ENCODE measurements around the gene MAPK1. TPM values are rescaled to one million over a fixed set of nuclear protein-coding genes. Genes with fewer than 3 reads are reported as not detected.
"Not testable (repeated sequence)": the region's sequence is repeated elsewhere in the genome, so short reads cannot be mapped to it uniquely, and the experiment has no call there.

MAPK1 gene
- total RNA-seq, 6 experiments from 2014 or later = 140 to 178 (median 160) TPM

- Mint-ChIP-seq H3K36me3 (ENCODE audit: low read depth) (peaks cover 61% of the 10 kb centered on the region), H3K9me3 (no peaks in the 10 kb centered on the region), H3K27me3 (ENCODE audit: insufficient read depth) (no peaks in the 10 kb centered on the region), H3K4me3 (no peak overlapping the region), H3K27ac (0 out of 2 replicates have a peak overlapping the region, but pooled peaks have one; percentile 1), H3K4me1 (ENCODE audit: low read depth) (peaks cover 24% of the 10 kb centered on the region)
- TF ChIP-seq, protein P1, sequence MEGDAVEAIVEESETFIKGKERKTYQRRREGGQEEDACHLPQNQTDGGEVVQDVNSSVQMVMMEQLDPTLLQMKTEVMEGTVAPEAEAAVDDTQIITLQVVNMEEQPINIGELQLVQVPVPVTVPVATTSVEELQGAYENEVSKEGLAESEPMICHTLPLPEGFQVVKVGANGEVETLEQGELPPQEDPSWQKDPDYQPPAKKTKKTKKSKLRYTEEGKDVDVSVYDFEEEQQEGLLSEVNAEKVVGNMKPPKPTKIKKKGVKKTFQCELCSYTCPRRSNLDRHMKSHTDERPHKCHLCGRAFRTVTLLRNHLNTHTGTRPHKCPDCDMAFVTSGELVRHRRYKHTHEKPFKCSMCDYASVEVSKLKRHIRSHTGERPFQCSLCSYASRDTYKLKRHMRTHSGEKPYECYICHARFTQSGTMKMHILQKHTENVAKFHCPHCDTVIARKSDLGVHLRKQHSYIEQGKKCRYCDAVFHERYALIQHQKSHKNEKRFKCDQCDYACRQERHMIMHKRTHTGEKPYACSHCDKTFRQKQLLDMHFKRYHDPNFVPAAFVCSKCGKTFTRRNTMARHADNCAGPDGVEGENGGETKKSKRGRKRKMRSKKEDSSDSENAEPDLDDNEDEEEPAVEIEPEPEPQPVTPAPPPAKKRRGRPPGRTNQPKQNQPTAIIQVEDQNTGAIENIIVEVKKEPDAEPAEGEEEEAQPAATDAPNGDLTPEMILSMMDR (IDR thresholded peaks at IDR 0.05) = no peak
- no peak for DNase-seq
These were observed 65.4 kb downstream of the MAPK1 start for GRCh38 chr22:21802056-21802455.

DNA sequence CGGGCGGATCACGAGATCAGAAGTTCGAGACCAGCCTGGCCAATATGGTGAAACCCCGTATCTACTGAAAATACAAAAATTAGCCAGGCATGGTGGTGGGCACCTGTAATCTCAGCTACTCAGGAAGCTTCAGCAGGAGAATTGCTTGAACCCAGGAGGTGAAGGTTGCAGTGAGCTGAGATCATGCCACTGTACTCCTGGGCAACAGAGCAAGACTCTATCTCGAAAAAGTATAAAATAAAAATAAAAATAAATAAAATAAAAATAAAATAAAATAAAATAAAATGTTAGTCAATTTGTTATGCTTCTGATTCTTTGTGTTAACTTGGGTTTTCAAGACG is 66.2 kb downstream of the MAPK1 start:
- Mint-ChIP-seq H3K36me3 (ENCODE audit: low read depth) (peaks cover 56% of the 10 kb centered on the region), H3K4me1 (ENCODE audit: low read depth) (peaks cover 24% of the 10 kb centered on the region)
- DNase-seq; H3K4me3 Mint-ChIP-seq; H3K27me3 Mint-ChIP-seq (ENCODE audit: insufficient read depth); H3K9me3 Mint-ChIP-seq; H3K27ac Mint-ChIP-seq: not testable (repeated sequence)

GRCh38 chr22:21800552-21801303 is 66.7 kb downstream of the MAPK1 start:
- Mint-ChIP-seq H3K4me3 (no peak overlapping the region), H3K9me3 (no peaks in the 10 kb centered on the region), H3K27me3 (ENCODE audit: insufficient read depth) (no peaks in the 10 kb centered on the region), H3K27ac (no peak overlapping the region), H3K4me1 (ENCODE audit: low read depth) (peaks cover 24% of the 10 kb centered on the region), H3K36me3 (ENCODE audit: low read depth) (peaks cover 52% of the 10 kb centered on the region)
- TF ChIP-seq, protein P1 (IDR thresholded peaks at IDR 0.05) = no peak
- DNase-seq = no peak

DNA sequence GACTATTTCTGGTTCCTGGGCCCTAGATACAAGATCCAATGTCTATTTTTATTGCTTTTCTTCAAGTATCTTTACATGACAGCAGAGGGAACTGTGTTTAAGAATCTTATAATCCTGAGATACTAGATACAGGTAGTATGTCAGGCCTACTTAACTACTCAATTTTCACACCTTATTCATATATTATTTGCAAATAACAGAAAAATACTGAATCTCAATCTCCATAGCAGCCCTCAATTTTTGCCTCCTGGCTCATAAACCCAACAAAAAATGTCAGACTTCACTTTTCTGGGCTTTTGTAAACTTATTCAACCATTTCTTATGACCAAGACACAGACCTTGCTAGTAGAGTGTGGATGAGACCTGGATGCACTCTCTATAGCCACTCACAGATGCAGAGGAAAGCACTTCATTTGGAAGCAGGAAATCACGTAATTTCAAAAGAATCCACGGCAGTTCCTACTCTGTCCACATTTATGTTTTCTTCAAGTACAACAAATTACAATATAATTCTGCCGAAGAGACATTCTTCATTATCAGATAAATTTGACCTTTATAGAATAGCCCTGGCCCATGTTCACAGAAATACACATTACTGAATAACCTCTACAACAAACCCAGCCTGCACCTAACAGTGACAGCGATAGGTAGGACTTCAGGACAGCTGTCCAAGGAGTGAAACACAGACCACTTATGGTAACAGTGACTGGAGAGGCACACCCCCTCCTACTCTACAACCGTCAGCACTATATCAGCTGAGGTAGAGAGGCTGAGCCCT is 69.8 kb downstream of the MAPK1 start:
- no peak for DNase-seq
- H3K27ac Mint-ChIP-seq = no peak overlapping the region
- H3K4me3 Mint-ChIP-seq = no peak overlapping the region

GRCh38 chr22:21796863-21797262 is 70.6 kb downstream of the MAPK1 start:
- H3K36me3 Mint-ChIP-seq (ENCODE audit: low read depth) = peaks cover 25% of the 10 kb centered on the region
- TF ChIP-seq, protein P1 (IDR thresholded peaks at IDR 0.05) = no peak
- H3K27me3 Mint-ChIP-seq (ENCODE audit: insufficient read depth) = no peaks in the 10 kb centered on the region

More for the DNA sequence above, 69.8 kb downstream of the MAPK1 start:
- H3K27me3 Mint-ChIP-seq (ENCODE audit: insufficient read depth) = no peaks in the 10 kb centered on the region
- H3K4me1 Mint-ChIP-seq (ENCODE audit: low read depth) = peaks cover 13% of the 10 kb centered on the region
- TF ChIP-seq, protein P1 (IDR thresholded peaks at IDR 0.05) = no peak
- no peaks in the 10 kb centered on the region for H3K9me3 Mint-ChIP-seq
- peaks cover 33% of the 10 kb centered on the region for H3K36me3 Mint-ChIP-seq (ENCODE audit: low read depth)

DNA sequence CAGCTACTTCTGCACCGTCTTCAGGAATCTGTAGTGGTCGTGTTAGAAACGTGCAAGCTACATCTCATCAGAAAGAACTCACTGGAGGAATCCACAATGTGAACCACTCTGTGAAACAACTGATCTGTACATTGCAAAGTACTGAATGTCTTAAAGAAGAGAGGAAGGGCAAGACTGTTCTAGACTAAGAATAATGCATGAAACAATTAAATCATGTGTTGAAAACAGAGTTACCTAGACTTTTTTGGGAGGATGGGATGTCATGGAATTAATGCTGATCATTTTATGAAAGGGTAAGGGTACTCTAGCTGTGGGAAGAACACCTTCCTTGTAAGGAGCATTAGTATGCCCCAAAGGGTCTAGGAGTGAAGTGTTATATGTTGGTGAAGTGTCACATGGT is 71.2 kb downstream of the MAPK1 start:
- Mint-ChIP-seq H3K36me3 (ENCODE audit: low read depth) (peaks cover 21% of the 10 kb centered on the region), H3K9me3 (no peaks in the 10 kb centered on the region), H3K4me1 (ENCODE audit: low read depth) (peaks cover 16% of the 10 kb centered on the region), H3K27me3 (ENCODE audit: insufficient read depth) (no peaks in the 10 kb centered on the region), H3K27ac (no peak overlapping the region), H3K4me3 (no peak overlapping the region)
- DNase-seq = no peak
- TF ChIP-seq, protein P1 (IDR thresholded peaks at IDR 0.05) = no peak

More at GRCh38 chr22:21796863-21797262, 70.6 kb downstream of the MAPK1 start:
- Mint-ChIP-seq H3K27ac (no peak overlapping the region), H3K4me3 (no peak overlapping the region), H3K4me1 (ENCODE audit: low read depth) (peaks cover 10% of the 10 kb centered on the region), H3K9me3 (no peaks in the 10 kb centered on the region)
- DNase-seq = no peak

DNA sequence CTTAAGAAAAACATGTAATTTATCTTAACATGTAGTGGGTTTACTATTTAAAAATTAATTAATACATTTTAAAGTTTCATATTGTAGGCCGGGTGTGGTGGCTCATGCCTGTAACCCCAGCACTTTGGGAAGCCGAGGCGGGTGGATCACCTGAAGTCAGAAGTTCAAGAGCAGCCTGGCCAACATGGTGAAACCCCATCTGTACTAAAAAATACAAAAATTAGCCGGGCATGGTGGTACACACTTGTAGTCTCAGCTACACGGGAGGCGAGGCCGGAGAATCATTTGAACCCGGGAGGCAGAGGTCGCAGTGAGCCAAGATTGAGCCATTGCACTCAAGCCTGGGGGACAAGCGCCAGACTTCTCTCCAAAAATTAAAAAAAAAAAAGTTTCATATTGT is 73.7 kb downstream of the MAPK1 start:
- not testable (repeated sequence) for H3K27ac Mint-ChIP-seq; H3K4me3 Mint-ChIP-seq; H3K27me3 Mint-ChIP-seq (ENCODE audit: insufficient read depth); DNase-seq; H3K9me3 Mint-ChIP-seq
- Mint-ChIP-seq H3K4me1 (ENCODE audit: low read depth) (peaks cover 16% of the 10 kb centered on the region), H3K36me3 (ENCODE audit: low read depth) (peaks cover 13% of the 10 kb centered on the region)
